ENCODE measurements around the gene KRT2.

KRT2 gene

DNA sequence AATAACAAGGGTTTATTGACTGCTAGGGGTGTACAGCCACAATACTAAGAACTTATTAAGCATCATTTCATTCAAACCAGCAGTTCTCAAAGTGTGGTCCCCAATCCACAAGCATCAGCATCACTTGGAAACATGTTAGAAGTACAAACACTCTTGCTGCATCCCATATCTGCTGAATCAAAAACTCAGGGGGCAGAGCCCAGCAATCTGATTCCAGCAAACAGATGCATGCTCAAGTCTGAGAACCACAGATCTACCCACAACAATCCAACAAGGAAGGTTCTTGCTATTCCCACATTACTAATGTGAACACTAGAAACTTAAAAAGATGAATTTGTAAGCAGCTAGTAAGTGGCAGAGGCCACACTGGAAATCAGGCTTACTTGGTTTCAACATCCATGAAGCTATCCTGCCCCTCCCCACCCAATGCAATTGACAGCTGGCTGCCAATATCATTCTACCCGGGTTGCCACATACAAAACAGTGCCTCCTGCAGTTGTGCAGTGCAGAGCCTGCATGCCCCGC, 45.1 kb upstream of the KRT2 start:
- no peaks in the 10 kb centered on the region for H3K9me3 ChIP-seq
- peaks cover 23% of the 10 kb centered on the region for H3K27me3 ChIP-seq
- no peaks in the 10 kb centered on the region for H3K36me3 ChIP-seq
- no peaks in the 10 kb centered on the region for H3K4me1 ChIP-seq (ENCODE audit: control insufficient read depth in 1 of 2, insufficient read depth in 1 of 2, low read depth in 1 of 2, low read length in 1 of 2)
- no peak overlapping the region for H3K27ac ChIP-seq
- TF ChIP-seq, protein P1, sequence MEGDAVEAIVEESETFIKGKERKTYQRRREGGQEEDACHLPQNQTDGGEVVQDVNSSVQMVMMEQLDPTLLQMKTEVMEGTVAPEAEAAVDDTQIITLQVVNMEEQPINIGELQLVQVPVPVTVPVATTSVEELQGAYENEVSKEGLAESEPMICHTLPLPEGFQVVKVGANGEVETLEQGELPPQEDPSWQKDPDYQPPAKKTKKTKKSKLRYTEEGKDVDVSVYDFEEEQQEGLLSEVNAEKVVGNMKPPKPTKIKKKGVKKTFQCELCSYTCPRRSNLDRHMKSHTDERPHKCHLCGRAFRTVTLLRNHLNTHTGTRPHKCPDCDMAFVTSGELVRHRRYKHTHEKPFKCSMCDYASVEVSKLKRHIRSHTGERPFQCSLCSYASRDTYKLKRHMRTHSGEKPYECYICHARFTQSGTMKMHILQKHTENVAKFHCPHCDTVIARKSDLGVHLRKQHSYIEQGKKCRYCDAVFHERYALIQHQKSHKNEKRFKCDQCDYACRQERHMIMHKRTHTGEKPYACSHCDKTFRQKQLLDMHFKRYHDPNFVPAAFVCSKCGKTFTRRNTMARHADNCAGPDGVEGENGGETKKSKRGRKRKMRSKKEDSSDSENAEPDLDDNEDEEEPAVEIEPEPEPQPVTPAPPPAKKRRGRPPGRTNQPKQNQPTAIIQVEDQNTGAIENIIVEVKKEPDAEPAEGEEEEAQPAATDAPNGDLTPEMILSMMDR (IDR thresholded peaks at IDR 0.05) = no peak
- H3K4me3 ChIP-seq (ENCODE audit: low read depth in 1 of 2, low read length in 1 of 2) = no peak overlapping the region

DNA sequence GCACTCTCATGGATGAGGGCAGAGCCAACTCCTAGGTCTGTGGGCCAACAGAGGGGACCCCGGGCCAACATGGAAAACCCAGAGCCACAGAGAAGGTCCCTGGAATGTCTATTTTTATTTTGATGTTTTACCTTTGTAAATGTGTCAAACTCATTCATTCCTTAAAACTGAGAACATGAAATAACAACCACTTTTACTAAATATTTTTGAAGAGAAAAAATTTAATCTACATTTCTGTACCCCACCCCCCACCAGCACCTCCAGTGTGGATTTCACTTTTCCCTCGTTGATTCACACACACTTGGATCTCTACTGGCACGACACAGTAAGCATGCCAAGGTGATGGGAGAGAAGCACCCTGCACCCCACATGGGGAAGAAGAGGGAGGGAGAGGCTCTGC, 44.6 kb upstream of the KRT2 start:
- Histone ChIP-seq H3K27me3 (peaks cover 29% of the 10 kb centered on the region), H3K36me3 (no peaks in the 10 kb centered on the region), H3K9me3 (no peaks in the 10 kb centered on the region), H3K27ac (no peak overlapping the region), H3K4me3 (ENCODE audit: low read depth in 1 of 2, low read length in 1 of 2) (no peak overlapping the region), H3K4me1 (ENCODE audit: control insufficient read depth in 1 of 2, insufficient read depth in 1 of 2, low read depth in 1 of 2, low read length in 1 of 2) (no peaks in the 10 kb centered on the region)
- TF ChIP-seq, protein P1 (IDR thresholded peaks at IDR 0.05) = no peak

DNA sequence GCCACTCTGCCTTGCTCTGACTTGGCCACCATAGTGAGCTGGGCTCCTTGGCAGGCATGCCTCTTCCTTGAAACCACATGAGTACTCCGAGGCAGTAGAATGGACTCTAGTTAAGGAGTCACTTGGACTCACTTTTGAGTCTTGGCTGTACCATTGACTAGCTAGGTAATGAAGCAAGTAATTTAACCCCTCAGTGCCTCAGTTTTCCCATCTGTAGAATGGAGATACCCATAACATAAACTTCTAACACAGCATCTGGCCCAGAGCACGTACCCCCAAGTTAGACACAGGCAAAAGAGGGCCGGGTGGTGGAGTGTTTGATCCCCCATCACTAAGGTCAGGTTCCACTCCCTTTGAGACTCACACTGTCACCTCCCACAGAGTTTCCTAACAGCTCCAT, 43.0 kb upstream of the KRT2 start:
- H3K27ac ChIP-seq = no peak overlapping the region
- no peaks in the 10 kb centered on the region for H3K4me1 ChIP-seq (ENCODE audit: control insufficient read depth in 1 of 2, insufficient read depth in 1 of 2, low read depth in 1 of 2, low read length in 1 of 2)
- no peak overlapping the region for H3K4me3 ChIP-seq (ENCODE audit: low read depth in 1 of 2, low read length in 1 of 2)
- no peaks in the 10 kb centered on the region for H3K9me3 ChIP-seq
- TF ChIP-seq, protein P1 (IDR thresholded peaks at IDR 0.05) = no peak
- peaks cover 44% of the 10 kb centered on the region for H3K27me3 ChIP-seq
- no peaks in the 10 kb centered on the region for H3K36me3 ChIP-seq

DNA sequence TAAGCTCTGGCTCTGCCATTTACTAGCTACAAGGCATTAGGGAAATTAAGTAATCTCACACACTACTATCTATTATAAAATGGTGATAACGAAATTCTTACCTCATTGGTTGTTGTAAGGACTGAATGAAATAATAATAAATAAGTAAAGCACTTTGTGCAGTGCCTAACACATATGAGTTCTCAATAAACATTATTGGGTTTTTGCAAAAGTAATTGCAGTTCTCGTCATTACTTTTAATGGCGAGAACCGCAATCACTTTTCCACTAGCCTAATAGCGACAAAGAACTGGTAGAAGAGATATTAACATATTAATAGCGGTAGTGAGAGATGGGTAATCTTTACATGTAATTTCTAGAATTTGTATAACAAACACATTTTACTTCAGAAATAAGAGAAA, 42.1 kb upstream of the KRT2 start:
- Histone ChIP-seq H3K27me3 (peaks cover 53% of the 10 kb centered on the region), H3K27ac (no peak overlapping the region), H3K4me3 (ENCODE audit: low read depth in 1 of 2, low read length in 1 of 2) (no peak overlapping the region), H3K4me1 (ENCODE audit: control insufficient read depth in 1 of 2, insufficient read depth in 1 of 2, low read depth in 1 of 2, low read length in 1 of 2) (no peaks in the 10 kb centered on the region), H3K36me3 (no peaks in the 10 kb centered on the region), H3K9me3 (no peaks in the 10 kb centered on the region)
- TF ChIP-seq, protein P1 (IDR thresholded peaks at IDR 0.05) = no peak

DNA sequence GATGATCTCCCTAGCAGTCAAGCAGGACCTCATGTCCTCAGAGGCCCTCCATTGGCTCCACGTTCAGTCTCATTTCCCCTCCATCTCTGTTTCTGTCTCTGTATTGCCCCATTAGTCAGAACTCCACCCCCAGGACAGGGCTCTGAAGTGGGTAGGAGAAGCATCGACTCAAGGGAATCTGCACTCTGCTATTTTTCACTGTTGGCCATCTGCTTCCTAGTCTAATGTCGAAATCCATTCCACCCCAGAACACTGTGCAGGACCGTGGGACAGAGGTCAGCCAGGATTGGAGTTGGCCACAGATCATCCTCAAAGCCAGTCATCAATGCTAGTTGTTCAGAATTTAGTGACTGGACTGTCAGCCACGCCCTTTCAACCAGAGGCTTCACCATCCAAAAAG, 41.2 kb upstream of the KRT2 start:
- Histone ChIP-seq H3K27me3 (peaks cover 56% of the 10 kb centered on the region), H3K36me3 (no peaks in the 10 kb centered on the region), H3K4me1 (ENCODE audit: control insufficient read depth in 1 of 2, insufficient read depth in 1 of 2, low read depth in 1 of 2, low read length in 1 of 2) (no peaks in the 10 kb centered on the region), H3K9me3 (no peaks in the 10 kb centered on the region), H3K27ac (no peak overlapping the region), H3K4me3 (ENCODE audit: low read depth in 1 of 2, low read length in 1 of 2) (no peak overlapping the region)
- TF ChIP-seq, protein P1 (IDR thresholded peaks at IDR 0.05) = no peak

DNA sequence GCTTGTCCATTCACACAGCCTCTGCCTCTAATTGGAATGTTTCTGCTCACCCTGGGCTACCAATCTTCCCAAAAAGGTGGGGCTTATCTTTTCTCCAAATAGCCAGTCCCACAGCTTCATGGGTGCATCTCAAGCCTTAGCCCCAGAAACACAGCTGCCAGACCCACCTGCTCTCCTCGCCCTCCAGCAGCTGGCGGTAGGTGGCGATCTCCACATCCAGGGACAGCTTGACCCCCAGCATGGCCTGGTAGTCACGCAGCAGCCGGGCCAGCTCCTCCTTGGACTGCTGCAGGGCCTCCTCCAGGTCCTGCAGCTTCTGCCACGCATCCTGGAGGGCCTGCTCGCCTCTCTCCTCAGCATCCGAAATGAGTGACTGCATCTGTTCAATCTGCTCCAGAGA, 40.2 kb upstream of the KRT2 start:
- Histone ChIP-seq H3K4me1 (ENCODE audit: control insufficient read depth in 1 of 2, insufficient read depth in 1 of 2, low read depth in 1 of 2, low read length in 1 of 2) (no peaks in the 10 kb centered on the region), H3K4me3 (ENCODE audit: low read depth in 1 of 2, low read length in 1 of 2) (no peak overlapping the region), H3K36me3 (no peaks in the 10 kb centered on the region), H3K9me3 (no peaks in the 10 kb centered on the region), H3K27ac (no peak overlapping the region), H3K27me3 (peaks cover 56% of the 10 kb centered on the region)
- TF ChIP-seq, protein P1 (IDR thresholded peaks at IDR 0.05) = no peak
